Small intestine (tissue), 7 donors: ENCODE data around the gene RBM4B. TPM values are rescaled to one million over a fixed set of nuclear protein-coding genes. Genes with fewer than 3 reads are reported as not detected.

Experiments
- DNase-seq, 2 donors: peaks; one replicate each; pipeline versions ENCODE4 v3.0.0 to v3.0.0-alpha.2; 2013
- FAIRE-seq: peaks from 2 replicates; lab custom pipeline; 2012; peaks lifted over from hg19 to GRCh38; lab: Jason Lieb, UNC
- H3K27ac ChIP-seq, 3 donors: one replicate each; pipeline ENCODE4 v1.5.1; 2013; ENCODE audit warnings: low read length in 2 of 3, mild to moderate bottlenecking in 2 of 3, control low read depth in 1 of 3, inconsistent platforms in 1 of 3, low read depth in 1 of 3, moderate library complexity in 1 of 3
- H3K27me3 ChIP-seq, 3 donors: one replicate each; pipeline ENCODE4 v1.6.1; 2013; ENCODE audit warnings: low read length in 3 of 3, inconsistent platforms in 1 of 3; ENCODE audit not compliant: control insufficient read depth in 3 of 3, insufficient read depth in 3 of 3
- H3K36me3 ChIP-seq, 3 donors: one replicate each; pipeline ENCODE4 v1.6.1; 2013; ENCODE audit warnings: low read length in 3 of 3, inconsistent platforms in 1 of 3, low read depth in 1 of 3, mild to moderate bottlenecking in 1 of 3, moderate library complexity in 1 of 3; ENCODE audit not compliant: control insufficient read depth in 3 of 3, insufficient read depth in 2 of 3
- H3K4me1 ChIP-seq, 3 donors: one replicate each; pipeline ENCODE4 v1.6.1; 2013; ENCODE audit warnings: low read length in 2 of 3, inconsistent platforms in 1 of 3, low read depth in 1 of 3, mild to moderate bottlenecking in 1 of 3, moderate library complexity in 1 of 3; ENCODE audit not compliant: control insufficient read depth in 3 of 3, insufficient read depth in 2 of 3
- H3K4me3 ChIP-seq, 3 donors: one replicate each; pipeline ENCODE4 v1.5.1; 2013; ENCODE audit warnings: low read length in 3 of 3, control low read depth in 1 of 3, inconsistent platforms in 1 of 3, low read depth in 1 of 3, mild to moderate bottlenecking in 1 of 3, moderate library complexity in 1 of 3
- H3K9me3 ChIP-seq, 2 donors: one replicate each; pipeline ENCODE4 v1.6.1; 2013; ENCODE audit warnings: low read depth in 1 of 2, low read length in 1 of 2; ENCODE audit not compliant: control insufficient read depth in 2 of 2, insufficient read depth in 1 of 2
- WGBS, 3 donors: extraction: QIAGEN DNeasy Blood & Tissue Kit; methylation state at CpG; one replicate each; pipeline ENCODE4 v1.1.7; 2013; 5-methylcytosine and 5-hydroxymethylcytosine counted together
- polyA plus RNA-seq, 4 donors: library from polyadenylated mRNA; stranded (reverse) in 3 of 4; unstranded in 1 of 4; fragments of 200-250 nt in 3 of 4; fragments of 120-200 nt in 1 of 4; gene quantifications; one replicate each; pipeline versions ENCODE4 v1.2.1 to v1.2.3, GENCODE V29; 2013
- donor health status: healthy with polysubstance abuse.
- donor health status: control.
- donor health status: control.
- donor health status: Bipolar disorder and iron deficiency.
- donor health status: healthy.

Gene RBM4B
- polyA plus RNA-seq, 4 donors: 7.0 to 35.9 (median 11.3) TPM

- no peak overlapping the region for H3K27ac ChIP-seq
- peaks cover 0 to 3% of the 10 kb centered on the region in 2 donors for H3K9me3 ChIP-seq
- FAIRE-seq: no peak
- H3K4me1 ChIP-seq: peaks cover 9 to 25% (median 12%) of the 10 kb centered on the region in 3 donors
- 58 to 77% (median 73%) methylated on average over 16 of the region's 16 CpGs for WGBS, 3 donors
- H3K27me3 ChIP-seq: no peaks in the 10 kb centered on the region
- H3K36me3 ChIP-seq: peaks cover 0 to 7% (median 0%) of the 10 kb centered on the region in 3 donors
- peak overlapping the region in 1 of 3 donors; percentile 79 for H3K4me3 ChIP-seq
- no peak for DNase-seq
Measured at GRCh38 chr11:66676282-66676919, 1.3 kb downstream of the RBM4B start.

GRCh38 chr11:66674964-66675602, 2.6 kb downstream of the RBM4B start:
- FAIRE-seq (no peak), DNase-seq (peak in 1 of 2 donors; percentile 39)
- Histone ChIP-seq H3K9me3 (no peaks in the 10 kb centered on the region), H3K27ac (no peak overlapping the region), H3K27me3 (no peaks in the 10 kb centered on the region), H3K4me1 (peaks cover 9 to 25% (median 12%) of the 10 kb centered on the region in 3 donors), H3K36me3 (peaks cover 0 to 9% (median 0%) of the 10 kb centered on the region in 3 donors), H3K4me3 (no peak overlapping the region)
- 61 to 79% (median 65%) methylated on average over 2 of the region's 2 CpGs for WGBS, 3 donors

GRCh38 chr11:66670816-66671215, 6.9 kb downstream of the RBM4B start:
- Histone ChIP-seq H3K4me1 (peaks cover 4 to 11% (median 5%) of the 10 kb centered on the region in 3 donors), H3K36me3 (peaks cover 0 to 23% (median 5%) of the 10 kb centered on the region in 3 donors), H3K4me3 (no peak overlapping the region), H3K27me3 (no peaks in the 10 kb centered on the region), H3K27ac (no peak overlapping the region), H3K9me3 (no peaks in the 10 kb centered on the region)
- FAIRE-seq (no peak), DNase-seq (no peak)
- 84 to 89% (median 85%) methylated on average over 5 of the region's 5 CpGs for WGBS, 3 donors

GRCh38 chr11:66665369-66665768, 12.3 kb downstream of the RBM4B start:
- no peaks in the 10 kb centered on the region for H3K9me3 ChIP-seq
- FAIRE-seq: no peak
- H3K4me1 ChIP-seq: no peaks in the 10 kb centered on the region
- no peaks in the 10 kb centered on the region for H3K27me3 ChIP-seq
- no peak for DNase-seq
- 92 to 95% (median 94%) methylated on average over 11 of the region's 11 CpGs for WGBS, 3 donors
- H3K4me3 ChIP-seq: no peak overlapping the region
- peaks cover 8 to 42% (median 9%) of the 10 kb centered on the region in 3 donors for H3K36me3 ChIP-seq
- no peak overlapping the region for H3K27ac ChIP-seq

GRCh38 chr11:66663741-66664296, 13.9 kb downstream of the RBM4B start:
- FAIRE-seq (no peak), DNase-seq (no peak)
- H3K4me3 ChIP-seq: no peak overlapping the region
- H3K9me3 ChIP-seq: no peaks in the 10 kb centered on the region
- WGBS, 3 donors: 89 to 100% (median 100%) methylated on average over 1 of the region's 1 CpG
- peaks cover 10 to 45% (median 12%) of the 10 kb centered on the region in 3 donors for H3K36me3 ChIP-seq
- no peaks in the 10 kb centered on the region for H3K27me3 ChIP-seq
- H3K27ac ChIP-seq: no peak overlapping the region
- H3K4me1 ChIP-seq: no peaks in the 10 kb centered on the region

GRCh38 chr11:66659763-66660162, 17.9 kb downstream of the RBM4B start:
- no peaks in the 10 kb centered on the region for H3K9me3 ChIP-seq
- H3K27me3 ChIP-seq: no peaks in the 10 kb centered on the region
- no peak overlapping the region for H3K27ac ChIP-seq
- no peaks in the 10 kb centered on the region for H3K4me1 ChIP-seq
- DNase-seq (no peak), FAIRE-seq (no peak)
- no peak overlapping the region for H3K4me3 ChIP-seq
- H3K36me3 ChIP-seq: peaks cover 10 to 66% (median 11%) of the 10 kb centered on the region in 3 donors
- WGBS, 3 donors: 62 to 80% (median 72%) methylated on average over 2 of the region's 2 CpGs

GRCh38 chr11:66653123-66653522, 24.6 kb downstream of the RBM4B start:
- peaks cover 3 to 79% (median 5%) of the 10 kb centered on the region in 3 donors for H3K36me3 ChIP-seq
- no peak overlapping the region for H3K4me3 ChIP-seq
- H3K9me3 ChIP-seq: no peaks in the 10 kb centered on the region
- H3K4me1 ChIP-seq: no peaks in the 10 kb centered on the region
- FAIRE-seq (no peak), DNase-seq (no peak)
- H3K27me3 ChIP-seq: no peaks in the 10 kb centered on the region
- WGBS, 3 donors: 89 to 95% (median 91%) methylated on average over 6 of the region's 6 CpGs
- no peak overlapping the region for H3K27ac ChIP-seq

GRCh38 chr11:66652651-66653050, 25.0 kb downstream of the RBM4B start:
- H3K4me3 ChIP-seq: no peak overlapping the region
- WGBS, 3 donors: 76 to 84% (median 81%) methylated on average over 7 of the region's 7 CpGs
- no peaks in the 10 kb centered on the region for H3K9me3 ChIP-seq
- FAIRE-seq: no peak
- H3K27ac ChIP-seq: no peak overlapping the region
- H3K36me3 ChIP-seq: peaks cover 3 to 79% (median 5%) of the 10 kb centered on the region in 3 donors
- no peaks in the 10 kb centered on the region for H3K4me1 ChIP-seq
- H3K27me3 ChIP-seq: no peaks in the 10 kb centered on the region
- no peak for DNase-seq
